NCI-H345 treated with DMSO at 0.1 percent for 48 hours (cell line): Measurements from ENCODE around the gene EID3.
"Not testable (repeated sequence)": the region's sequence is repeated elsewhere in the genome, so short reads cannot be mapped to it uniquely, and the experiment has no call there.

Experiments used
- DNase-seq: peaks from one replicate; lab custom pipeline; 2025; ENCODE audit not compliant: unreplicated experiment; lab: John Stamatoyannopoulos, UW

EID3 gene

DNA sequence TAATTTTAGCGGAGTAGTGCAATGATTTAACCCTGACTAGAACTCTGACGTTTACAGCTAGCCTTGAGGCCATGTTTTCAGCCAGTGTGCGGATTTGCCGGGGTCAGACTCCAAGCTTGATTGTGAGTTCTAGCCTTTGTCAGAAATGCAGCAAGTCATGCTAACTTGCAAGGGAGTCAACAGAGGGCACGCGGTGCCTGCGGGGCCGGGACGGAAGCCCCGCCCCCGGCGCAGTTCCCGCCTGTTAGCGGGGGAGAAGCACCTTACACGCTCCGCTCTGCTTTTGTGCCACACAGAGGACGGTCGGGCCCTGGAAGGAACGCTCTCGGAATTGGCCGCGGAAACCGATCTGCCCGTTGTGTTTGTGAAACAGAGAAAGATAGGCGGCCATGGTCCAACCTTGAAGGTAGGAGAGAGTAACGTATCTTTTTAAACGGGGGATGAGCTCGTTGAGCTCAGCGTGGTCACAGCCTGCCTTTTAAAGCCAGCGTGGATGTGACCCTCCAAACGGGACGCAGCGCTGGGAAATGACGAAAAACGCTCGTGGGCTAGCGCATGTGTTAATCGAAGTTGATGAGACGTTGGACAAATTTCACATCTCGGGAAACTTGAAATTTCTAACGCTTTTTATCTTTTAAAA lies 14.8 kb upstream of the EID3 start:
- DNase-seq = peak; percentile 88

DNA sequence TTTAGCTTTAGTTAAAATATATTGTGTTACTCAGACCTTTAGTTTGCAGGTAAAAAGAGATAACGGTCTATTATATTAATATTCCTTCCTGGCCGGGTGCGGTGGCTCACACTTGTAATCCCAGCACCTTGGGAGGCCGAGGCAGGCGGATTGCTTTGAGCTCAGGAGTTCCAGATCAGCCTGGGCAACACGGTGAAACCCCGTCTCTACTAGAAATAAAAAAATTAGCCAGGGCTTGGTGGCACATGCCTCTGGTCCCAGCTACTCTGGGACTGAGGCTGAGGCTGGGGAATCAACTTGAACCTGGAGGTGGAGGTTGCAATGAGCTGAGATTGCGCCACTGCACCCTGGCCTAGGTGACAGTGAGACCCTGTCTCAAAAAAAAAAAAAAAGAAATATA lies 13.2 kb upstream of the EID3 start:
- no peak for DNase-seq

DNA sequence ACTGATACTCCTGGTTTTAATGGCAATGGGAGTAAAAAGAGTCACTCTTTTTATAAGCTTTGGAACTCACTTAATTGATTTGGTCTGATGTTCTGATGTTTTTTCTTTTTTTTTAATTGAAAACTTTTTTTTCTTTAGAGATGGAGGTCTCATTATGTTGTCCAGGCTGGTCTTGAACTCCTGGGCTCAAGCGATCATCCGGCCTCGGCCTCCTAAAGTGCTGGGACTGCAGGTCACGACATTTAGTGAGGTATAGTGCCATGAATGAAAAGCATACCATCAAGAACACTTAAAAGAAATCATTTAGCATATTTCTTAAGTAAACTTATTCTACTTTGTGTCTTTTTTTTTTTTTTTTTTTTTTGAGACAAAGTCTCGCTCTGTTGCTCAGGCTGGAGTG lies 12.7 kb upstream of the EID3 start:
- no peak for DNase-seq

DNA sequence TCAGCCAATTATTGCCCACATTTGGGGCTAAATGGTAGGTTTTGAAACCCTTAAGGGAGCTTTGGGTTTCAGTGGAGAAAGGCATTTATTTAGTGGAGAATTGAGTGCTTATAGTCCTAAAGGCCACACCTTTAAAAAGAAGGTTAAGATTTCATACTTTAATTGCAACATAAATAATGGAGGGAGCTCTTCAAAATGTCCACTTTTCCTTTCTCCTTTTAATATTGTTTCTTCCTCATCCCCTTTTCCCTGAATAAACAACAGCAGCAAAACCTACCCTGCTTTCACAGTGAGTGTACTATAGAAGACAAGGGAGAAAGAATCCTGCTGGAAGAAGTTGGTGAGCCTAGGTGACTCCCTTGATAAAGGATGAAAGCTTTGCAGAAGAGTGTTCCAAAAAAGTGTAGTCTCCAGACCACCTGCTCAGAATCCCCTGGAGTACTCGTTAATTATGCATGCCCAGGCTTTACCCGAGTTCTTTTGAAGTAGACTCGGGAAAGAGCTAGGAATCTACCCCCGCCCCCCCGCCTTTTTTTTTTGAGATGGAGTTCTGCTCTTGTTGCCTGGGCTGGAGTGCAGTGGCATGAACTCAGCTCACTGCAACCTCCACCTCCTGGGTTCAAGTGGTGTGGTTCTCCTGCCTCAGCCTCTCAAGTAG lies 11.5 kb upstream of the EID3 start:
- no peak for DNase-seq

DNA sequence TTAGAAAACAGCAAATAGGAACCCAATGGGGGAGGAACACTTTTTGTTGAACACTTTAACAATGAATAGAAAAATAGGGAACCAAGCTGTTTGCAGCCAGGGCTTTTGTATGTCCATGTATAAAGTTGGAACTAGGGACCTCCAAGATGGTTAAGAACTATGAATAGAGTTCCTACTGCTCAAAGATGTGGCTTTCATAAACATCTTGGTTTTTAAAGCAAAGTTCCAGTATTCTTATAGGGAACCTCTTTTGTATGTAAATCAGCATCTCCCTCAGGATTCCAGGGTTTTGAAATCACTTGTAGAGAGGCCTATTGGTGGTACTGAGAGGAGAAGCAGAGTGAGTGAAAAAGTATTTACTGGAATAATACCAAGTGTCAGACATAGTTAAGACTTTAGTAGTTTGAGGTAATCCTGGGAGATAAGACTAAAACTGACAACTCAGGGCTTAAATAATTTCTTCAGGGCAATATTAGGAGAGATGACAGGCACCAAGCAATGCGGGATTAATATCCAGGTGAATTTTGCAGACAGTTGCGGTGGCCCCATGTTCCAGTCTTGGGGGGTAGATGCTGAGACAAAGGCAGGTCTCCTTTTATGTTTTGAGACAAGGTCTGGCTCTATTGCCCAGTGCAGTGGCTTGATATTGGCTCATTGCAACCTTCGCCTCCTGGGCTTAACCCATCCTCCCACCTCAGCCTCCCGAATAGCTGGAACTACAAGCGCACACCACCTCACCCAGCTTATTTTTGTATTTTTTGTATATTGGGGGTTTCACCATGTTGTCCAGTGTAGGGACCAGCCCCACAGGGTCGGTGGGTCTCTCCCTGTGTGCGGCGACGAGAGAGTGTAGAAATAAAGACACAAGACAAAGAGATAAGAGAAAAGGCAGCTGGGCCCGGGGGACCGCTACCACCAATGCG lies 10.4 kb upstream of the EID3 start:
- no peak for DNase-seq

- DNase-seq = not testable (repeated sequence)
These were observed 9.2 kb upstream of the EID3 start for GRCh38 chr12:104294158-104294859.

DNA sequence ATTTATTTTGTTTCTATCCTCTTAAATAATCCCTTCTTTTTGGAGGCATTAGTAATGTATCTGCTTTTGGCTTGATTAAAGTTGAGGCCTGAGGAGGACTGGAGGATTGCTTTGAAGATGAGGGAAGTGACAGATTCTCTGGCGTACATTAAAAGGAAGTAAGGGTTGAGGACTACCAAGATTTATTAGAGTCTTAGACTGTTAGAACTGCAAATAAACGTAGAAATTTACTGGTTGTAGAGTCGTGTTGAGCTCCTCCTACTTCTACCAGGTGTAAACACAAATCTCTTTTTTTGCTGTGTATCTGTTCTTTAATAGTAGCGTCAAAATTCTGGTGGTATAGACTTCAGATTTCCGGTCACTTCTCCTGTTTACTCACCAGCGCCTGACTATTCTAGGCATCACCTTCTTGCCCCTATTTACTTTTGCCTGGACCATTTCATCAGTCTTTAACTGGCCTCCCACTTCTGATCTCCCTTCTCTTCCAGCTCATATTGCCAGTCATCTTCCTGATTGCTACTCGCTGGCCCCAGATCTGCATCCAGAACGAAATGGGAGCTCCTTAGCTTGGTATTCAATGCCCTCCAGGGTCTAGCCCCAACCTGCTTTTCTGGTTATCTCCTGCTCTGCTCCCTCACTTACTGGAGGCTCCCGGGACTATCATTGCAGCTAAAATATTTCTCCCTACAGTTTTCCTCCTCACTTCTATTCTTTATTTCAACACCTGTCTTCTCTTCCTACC lies 8.4 kb upstream of the EID3 start:
- no peak for DNase-seq

DNA sequence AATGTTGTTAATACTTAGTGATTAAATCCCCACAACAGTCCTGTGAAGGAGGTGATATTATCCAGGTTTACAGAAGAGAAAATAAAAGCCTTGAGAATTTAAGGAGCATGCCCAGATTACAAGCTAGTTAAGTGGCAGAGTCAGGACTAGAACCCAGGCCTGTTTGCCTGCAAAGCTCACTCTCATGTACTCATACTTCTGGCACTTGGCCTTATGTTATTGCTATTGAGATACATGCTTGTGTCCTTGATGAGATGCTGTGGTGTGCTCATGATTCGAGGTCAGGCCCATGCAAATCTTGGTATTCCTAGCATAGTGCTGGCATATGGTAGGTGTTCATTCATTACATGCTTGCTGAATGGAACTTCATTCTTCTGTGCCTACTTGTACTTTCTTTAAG lies 7.6 kb upstream of the EID3 start:
- DNase-seq = no peak

DNA sequence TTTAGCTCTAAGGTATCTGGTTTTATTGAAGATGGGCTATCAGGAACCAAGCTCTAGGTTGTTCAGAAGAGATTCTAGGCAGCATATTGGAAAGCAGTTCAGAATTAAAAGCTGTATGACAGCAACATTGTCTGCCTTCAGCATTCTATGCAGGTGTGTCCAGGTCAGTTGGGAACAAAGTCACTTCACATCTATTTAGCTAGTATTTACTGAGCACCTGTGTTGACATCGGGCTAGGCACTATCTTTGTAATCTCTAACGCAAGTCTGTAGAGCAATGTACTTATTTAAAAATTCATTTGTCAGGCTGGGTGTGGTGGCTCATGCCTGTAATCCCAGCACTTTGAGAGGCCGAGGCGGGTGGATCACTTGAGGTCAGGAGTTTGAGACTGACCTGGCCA lies 6.8 kb upstream of the EID3 start:
- DNase-seq = no peak

DNA sequence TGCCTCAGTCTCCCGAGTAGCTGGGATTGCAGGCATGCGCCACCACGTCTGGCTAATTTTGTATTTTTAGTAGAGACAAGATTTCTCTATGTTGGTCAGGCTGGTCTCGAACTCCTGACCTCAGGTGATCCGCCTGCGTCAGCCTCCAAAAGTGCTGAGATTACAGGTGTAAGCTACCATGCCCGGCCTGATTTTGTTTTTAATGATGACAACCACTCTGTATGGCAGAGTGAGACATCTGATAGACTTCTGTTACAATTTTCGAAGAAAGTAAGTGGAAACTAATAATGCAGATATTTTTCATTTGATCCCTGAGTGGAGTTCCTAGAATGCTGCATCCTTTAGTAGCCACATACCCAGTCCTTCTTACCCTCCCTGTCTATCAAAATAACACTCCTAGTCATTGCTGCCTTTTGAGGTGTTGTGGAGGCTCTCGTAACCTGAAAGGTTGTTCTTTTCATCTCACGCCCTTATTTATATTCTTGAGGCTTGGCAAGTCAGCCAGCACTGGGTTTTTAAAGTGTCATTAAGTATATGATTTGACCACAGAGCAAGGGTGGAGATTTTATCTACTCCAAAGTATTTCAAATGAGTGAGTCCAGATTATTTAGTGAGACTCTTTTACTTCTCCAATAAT lies 5.9 kb upstream of the EID3 start:
- DNase-seq = no peak

DNA sequence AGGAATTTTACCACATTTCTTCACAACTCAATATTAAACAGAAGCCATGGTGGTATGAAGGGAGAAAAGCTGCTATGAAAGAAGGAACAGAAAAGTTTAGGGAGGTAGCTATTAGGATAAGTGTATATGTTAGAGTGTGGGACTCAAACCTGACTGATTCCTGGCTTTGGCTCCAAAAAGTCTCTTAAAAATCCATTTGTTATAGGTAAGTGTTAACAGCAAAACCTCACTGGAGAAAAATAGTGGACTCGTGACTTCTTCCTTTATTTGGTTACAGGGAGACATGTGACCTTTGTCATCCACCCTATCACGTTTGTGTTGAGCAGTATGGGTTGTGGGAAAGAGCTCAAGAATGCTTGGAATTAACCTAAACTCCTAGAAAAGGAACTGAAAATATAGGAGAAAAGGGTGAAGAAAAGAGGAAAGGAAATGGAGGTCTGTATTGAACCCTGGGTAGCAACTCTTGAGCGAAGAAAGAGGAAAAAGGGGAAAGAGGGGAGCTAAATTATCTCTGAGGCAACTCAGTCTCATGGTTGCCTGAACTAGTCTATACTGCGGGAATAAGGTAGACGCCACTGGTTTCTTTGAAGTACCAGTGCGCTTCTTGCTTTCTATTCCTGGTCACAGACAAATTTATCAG lies 3.6 kb upstream of the EID3 start:
- DNase-seq = no peak

DNA sequence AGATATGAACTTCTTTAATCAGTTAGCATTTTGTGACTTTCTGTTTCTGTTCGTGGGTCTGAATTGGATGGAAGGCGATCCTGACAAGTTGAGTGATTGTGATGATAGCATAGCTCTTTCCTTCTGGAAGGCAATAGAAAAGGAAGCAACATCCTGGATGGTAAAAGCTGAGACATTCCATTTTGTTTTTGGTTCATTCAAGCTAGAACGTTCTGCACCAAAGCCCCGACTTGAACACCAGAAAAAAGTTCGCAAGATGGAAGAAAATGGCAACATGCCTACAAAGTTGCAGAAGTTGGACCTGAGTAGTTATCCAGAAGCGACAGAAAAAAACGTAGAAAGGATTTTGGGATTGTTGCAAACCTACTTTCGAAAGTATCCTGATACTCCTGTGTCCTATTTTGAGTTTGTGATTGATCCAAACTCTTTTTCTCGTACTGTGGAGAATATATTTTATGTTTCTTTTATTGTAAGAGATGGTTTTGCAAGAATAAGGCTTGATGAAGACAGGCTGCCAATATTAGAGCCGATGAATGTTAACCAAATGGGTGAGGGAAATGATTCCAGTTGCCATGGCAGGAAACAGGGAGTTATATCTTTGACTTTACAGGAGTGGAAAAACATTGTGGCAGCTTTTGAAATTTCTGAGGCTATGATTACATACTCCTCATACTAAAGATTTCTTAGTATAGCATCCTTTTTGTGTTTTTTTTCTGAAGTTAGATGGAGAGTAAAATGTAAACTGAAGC lies 896 bp downstream of the EID3 start:
- no peak for DNase-seq

DNA sequence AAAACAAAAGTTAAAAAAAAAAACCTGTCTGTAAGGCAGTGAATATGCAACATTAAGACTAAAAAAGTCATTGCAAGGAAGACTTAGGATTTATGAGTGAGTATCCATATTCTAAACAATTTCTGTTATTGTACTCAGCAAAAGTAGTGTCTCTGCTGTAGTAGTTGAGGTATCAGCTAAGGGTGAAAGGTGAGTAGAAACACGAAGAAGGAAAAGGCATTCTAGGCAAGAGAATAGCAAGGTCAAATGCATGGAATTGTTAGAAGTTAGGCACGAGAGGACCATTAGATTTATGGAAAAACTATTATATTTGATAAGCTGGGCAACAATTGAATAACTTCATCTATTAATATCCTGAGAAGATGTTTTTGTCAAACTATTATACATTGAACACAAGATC lies 1.8 kb downstream of the EID3 start:
- no peak for DNase-seq

DNA sequence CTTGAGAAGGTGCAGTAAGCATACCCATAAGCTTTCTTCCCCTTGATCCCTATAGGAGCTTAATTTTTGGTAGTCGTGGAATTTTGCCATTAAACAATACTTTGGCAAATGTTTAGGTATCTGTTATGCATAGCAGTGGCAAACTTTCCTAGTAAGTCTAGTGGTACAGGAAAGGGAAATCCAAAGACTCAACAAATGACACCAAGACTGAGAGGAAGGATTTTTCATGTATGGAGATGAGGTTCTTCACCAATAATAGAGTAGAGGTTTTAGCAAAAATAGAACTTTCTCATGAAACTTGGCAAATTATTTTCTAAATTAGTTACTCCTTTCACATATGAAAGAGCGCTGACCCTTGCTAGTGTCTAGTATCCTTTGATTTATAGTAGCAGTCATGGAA lies 2.8 kb downstream of the EID3 start:
- DNase-seq = no peak

DNA sequence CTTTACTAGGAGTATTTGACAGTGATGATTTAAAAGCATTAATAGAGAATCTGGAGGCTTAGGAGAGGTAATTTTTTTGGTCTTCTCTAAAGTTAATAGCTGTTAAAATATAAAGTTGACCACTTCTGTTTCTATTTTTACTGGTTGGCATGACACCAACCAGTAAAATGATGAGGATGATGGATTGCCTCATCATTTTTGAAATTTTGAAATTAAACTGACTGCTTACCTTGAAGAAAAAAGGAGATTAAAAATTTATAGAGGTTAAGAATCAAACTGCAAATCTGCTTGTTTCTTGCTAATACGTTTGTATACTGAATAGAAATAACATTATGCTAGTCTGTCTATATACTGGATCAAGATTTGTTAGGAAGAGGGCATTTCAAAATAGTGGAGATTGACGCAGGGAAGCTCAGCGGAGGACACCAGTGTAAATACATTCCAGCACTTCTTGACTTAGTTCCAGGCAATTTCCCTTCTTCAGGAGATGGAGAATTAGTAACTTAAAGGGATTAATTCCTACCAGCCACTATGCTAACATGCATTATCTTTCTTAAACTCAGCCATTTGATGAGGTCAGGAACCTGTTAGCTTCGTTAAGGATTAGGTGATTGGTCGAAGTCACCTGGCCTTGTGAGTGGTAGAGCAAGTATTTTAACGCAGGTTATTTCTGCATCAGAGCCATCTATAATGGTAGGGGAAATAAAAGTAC lies 3.6 kb downstream of the EID3 start:
- DNase-seq = no peak

DNA sequence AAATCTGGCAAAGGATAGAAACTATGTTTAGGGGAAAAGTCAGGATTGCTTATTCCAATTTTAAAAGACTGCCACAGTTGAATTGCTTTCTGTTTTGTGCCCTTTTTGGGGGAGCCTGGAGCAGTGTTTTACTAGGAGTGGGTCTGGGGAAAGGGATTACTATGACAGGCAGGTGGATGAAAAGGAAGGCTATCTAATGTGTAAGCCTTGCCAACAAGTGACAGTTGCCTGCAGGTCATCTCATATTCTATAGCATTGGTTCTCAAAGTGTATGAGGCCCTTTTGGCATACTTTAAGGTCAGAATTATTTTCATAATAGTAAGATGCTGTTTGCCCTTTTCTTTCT lies 4.1 kb downstream of the EID3 start:
- DNase-seq = no peak

GRCh38 chr12:104309446-104309993 lies 6.0 kb downstream of the EID3 start:
- DNase-seq = peak; percentile 3
